K562 (cell line): Measurements from ENCODE around the gene DDRGK1. TPM values are rescaled to one million over a fixed set of nuclear protein-coding genes. Genes with fewer than 3 reads are reported as not detected.
A peak's percentile ranks its signal among the peaks of the same experiment; 100 is the strongest.

Experiments
- ATAC-seq: fragments of 200-7000 bp; cut with Tn5 transposase; 3 replicates; pipeline ENCODE4 v1.9.1; 2020; ENCODE audit warnings: moderate library complexity
- BruUV-seq: library from RNA; stranded (reverse); fragments of 400-500 nt; replicated peaks from 2 replicates; lab custom pipeline; 2021; lab: Mats Ljungman, UMichigan
- CTCF ChIA-PET: fragments of 300-600 bp; formaldehyde crosslinking; extraction: SDS; loops from one replicate; lab custom pipeline; 2021; ENCODE audit warnings: low intra/inter-chr PET ratio; lab: Yijun Ruan, JAX
- POLR2A ChIA-PET: fragments of 300-600, 350-650 bp; sonication (Branson Sonifier 250); formaldehyde crosslinking; extraction: SDS; loops from one replicate; lab custom pipeline; 2021; ENCODE audit warnings: antibody characterized with exemption, inconsistent platforms; lab: Yijun Ruan, JAX
- DNase-seq, 4 experiments: peaks; one replicate each; pipeline versions ENCODE4 v3.0.0 to v3.0.0-alpha.2; 2011 to 2018; ENCODE audit warnings: low spot score in 3 of 4, mixed read lengths in 3 of 4; ENCODE audit errors: extremely low read depth in 1 of 4
- FAIRE-seq: peaks from 2 replicates; lab custom pipeline; 2011; peaks lifted over from hg19 to GRCh38; lab: Jason Lieb, UNC
- H2AFZ ChIP-seq: 2 replicates; pipeline ENCODE4 v1.6.0; 2011; ENCODE audit warnings: low read depth, low read length, control low read depth, inconsistent platforms
- H3K27ac ChIP-seq: fragments of 200-600 bp; 3 replicates; pipeline ENCODE4 v1.8.0; 2011; ENCODE audit warnings: low read depth, mild to moderate bottlenecking, control low read depth, inconsistent platforms, low read length, moderate library complexity, mixed read lengths; ENCODE audit errors: extremely low read depth
- H3K27me3 ChIP-seq, 2 experiments: fragments of 300-600 bp in 1 of 2; 2 replicates in 1 of 2; 3 replicates in 1 of 2; pipeline versions ENCODE4 v1.6.0 to v1.8.0; 2011; ENCODE audit warnings: inconsistent platforms in 2 of 2, low read length in 2 of 2, mild to moderate bottlenecking in 1 of 2, mixed read lengths in 1 of 2, moderate library complexity in 1 of 2; ENCODE audit not compliant: control insufficient read depth in 2 of 2, insufficient read depth in 2 of 2
- H3K36me3 ChIP-seq: fragments of 300-600 bp; 3 replicates; pipeline ENCODE4 v1.8.0; 2011; ENCODE audit warnings: mild to moderate bottlenecking, low read length, inconsistent platforms; ENCODE audit not compliant: control insufficient read depth, insufficient read depth
- H3K4me1 ChIP-seq, 2 experiments: fragments of 200-600 bp in 1 of 2; replicated peaks in 1 of 2; 2 replicates in 1 of 2; 3 replicates in 1 of 2; pipeline versions ENCODE4 v1.5.1 to v1.8.0; 2011; ENCODE audit warnings: inconsistent platforms in 2 of 2, low read length in 2 of 2, mild to moderate bottlenecking in 1 of 2, mixed read lengths in 1 of 2, moderate library complexity in 1 of 2; ENCODE audit not compliant: control insufficient read depth in 2 of 2, insufficient read depth in 2 of 2
- H3K4me2 ChIP-seq: 2 replicates; pipeline ENCODE4 v1.6.1; 2011; ENCODE audit warnings: low read length, control low read depth, inconsistent platforms, mixed read lengths; ENCODE audit not compliant: insufficient read depth
- H3K4me3 ChIP-seq: fragments of 200-600 bp; sonication (generic), shearing (Covaris generic); 2 replicates; pipeline ENCODE4 v1.5.1; 2016; ENCODE audit warnings: control low read depth, inconsistent platforms
- H3K79me2 ChIP-seq: fragments of 200-600 bp; 3 replicates; pipeline ENCODE4 v1.8.0; 2011; ENCODE audit warnings: low read length, inconsistent platforms; ENCODE audit not compliant: control insufficient read depth, insufficient read depth
- H3K9ac ChIP-seq, 2 experiments: 2 replicates each; pipeline versions ENCODE4 v1.6.0 to v1.6.1; 2011; ENCODE audit warnings: low read depth in 2 of 2, low read length in 2 of 2, control low read depth in 1 of 2, inconsistent platforms in 1 of 2, mild to moderate bottlenecking in 1 of 2, mixed read lengths in 1 of 2; ENCODE audit not compliant: insufficient read depth in 1 of 2
- H3K9me1 ChIP-seq: one replicate; pipeline ENCODE4 v1.6.0; 2011; ENCODE audit warnings: inconsistent platforms, mild to moderate bottlenecking, low read length, moderate library complexity; ENCODE audit not compliant: control insufficient read depth, insufficient read depth
- H3K9me3 ChIP-seq: replicated peaks from 2 replicates; pipeline ENCODE4 v1.5.1; 2011; ENCODE audit warnings: low read depth, low read length, inconsistent platforms; ENCODE audit not compliant: control insufficient read depth, insufficient read depth
- H4K20me1 ChIP-seq: replicated peaks from 2 replicates; pipeline ENCODE4 v1.6.1; 2011; ENCODE audit warnings: low read length, inconsistent platforms, mixed read lengths; ENCODE audit not compliant: control insufficient read depth, insufficient read depth
- HMGN3 ChIP-seq: IDR thresholded peaks from 2 replicates; pipeline ENCODE4 v1.6.1; 2011; ENCODE audit warnings: borderline replicate concordance, low read depth, mild to moderate bottlenecking, mixed read lengths, low read length; ENCODE audit not compliant: insufficient read length; ENCODE audit errors: extremely low read depth
- MIER1 ChIP-seq: fragments of 450-650 bp; IDR thresholded peaks from 2 replicates; pipeline ENCODE4 v1.6.1; 2016; ENCODE audit warnings: antibody characterized with exemption, mild to moderate bottlenecking, low read depth
- ZNF175 ChIP-seq: fragments of 200-800 bp; sonication (Bioruptor generic); IDR thresholded peaks from 2 replicates; pipeline ENCODE4 v1.6.1; 2016; ENCODE audit warnings: low read depth, mild to moderate bottlenecking, missing genetic modification characterization, missing compliant biosample characterization
- WGBS: fragments of 100-300 bp; shearing (Covaris generic); methylation state at CpG from one replicate; pipeline ENCODE4 v1.1.6; 2016; ENCODE audit warnings: low coverage, mixed read lengths; ENCODE audit not compliant: insufficient coverage; ENCODE audit errors: missing lambda C conversion rate; 5-methylcytosine and 5-hydroxymethylcytosine counted together
- in situ Hi-C: fragments of 300-500 bp; cut with MboI; formaldehyde crosslinking; loops from 4 replicates; pipeline ENCODE4 v1.15.0; 2018; ENCODE audit warnings: inconsistent platforms, mixed read lengths
- intact Hi-C: fragments of 100-400 bp; cut with micrococcal nuclease; formaldehyde crosslinking; loops from 2 replicates; pipeline ENCODE4 v1.14.2; 2022
- polyA plus RNA-seq, 8 experiments: library from polyadenylated mRNA; depleted of rRNA in 4 of 8; stranded (reverse) in 5 of 8; unstranded in 3 of 8; fragments of >200 nt; fragmentation: Nextera tagmentation in 2 of 8; fragmentation: Illumina TruSeq in 1 of 8; extraction: Ambion mirVana in 2 of 8; extraction: Trizol in 1 of 8; gene quantifications; 2 replicates each; pipeline versions ENCODE4 v1.2.1 to v1.2.3, GENCODE V29; 2011 to 2014; ENCODE audit warnings: inconsistent platforms in 1 of 8, missing spikeins in 1 of 8
- total RNA-seq, 7 experiments: library from RNA; depleted of rRNA in 6 of 7; stranded (reverse); fragments of >200 nt in 6 of 7; fragmentation: Illumina TruSeq in 2 of 7; extraction: Trizol in 2 of 7; gene quantifications; 2 replicates each; pipeline versions ENCODE4 v1.2.1 to v1.2.3, GENCODE V29; 2011 to 2021; ENCODE audit warnings: low replicate concordance in 1 of 7

The DDRGK1 gene
- total and polyA plus RNA-seq, 9 of the 15 experiments (the other 6 are each of a cell fraction or from before 2014, with no cell fraction given): 2.3 to 54.4 (median 29.1) TPM

GRCh38 chr20:3237958-3238615, 33.6 kb upstream of the DDRGK1 start:
- peak in 1 of 4 experiments; percentile 16 for DNase-seq
- Histone ChIP-seq H3K4me2 (no peak overlapping the region), H3K9me3 (no peaks in the 10 kb centered on the region)
- TF ChIP-seq ZNF175 (CRISPR knock-in tag) (no peak), HMGN3 (peak; percentile 2), MIER1 (no peak)
- TF ChIP-seq, all 486 proteins: peak for 1
- ATAC-seq: no peak; the same call in 2 of the 3 replicates
- CTCF ChIA-PET: no interaction called here
- H4K20me1 ChIP-seq: no peaks in the 10 kb centered on the region; the same call in 1 of the 2 replicates
- H3K27ac ChIP-seq: no peak overlapping the region
- no peak for FAIRE-seq
- POLR2A ChIA-PET: no interaction called here
- H3K4me3 ChIP-seq: peak overlapping the region; percentile 43; the same call in 1 of the 2 replicates
- 29% methylated on average over 15 of the region's 59 CpGs for WGBS
- no TSS peak for BruUV-seq
- no peaks in the 10 kb centered on the region for H3K79me2 ChIP-seq
- H3K9me1 ChIP-seq: no peaks in the 10 kb centered on the region
- no peaks in the 10 kb centered on the region for H3K36me3 ChIP-seq
- peaks cover 8 to 56% of the 10 kb centered on the region in 2 experiments; a peak in 3 of 5 replicates for H3K27me3 ChIP-seq
- intact Hi-C loops (no loop called here), in situ Hi-C loops (no loop called here)
- peak overlapping the region; percentile 45; the same call in 1 of the 2 replicates for H2AFZ ChIP-seq
- H3K4me1 ChIP-seq: peaks cover 0 to 30% of the 10 kb centered on the region in 2 experiments; a peak in 2 of 5 replicates
- peak overlapping the region in 1 of 2 experiments; percentile 74; a peak in 2 of 4 replicates for H3K9ac ChIP-seq
